Nephron progenitor cell (in vitro differentiated cells): ENCODE data around the gene DPP10.

Source experiments
- DNase-seq: peaks from one replicate; pipeline ENCODE4 v3.0.0; 2021
- H3K27ac Mint-ChIP-seq: 2 replicates; pipeline ENCODE4 v1.8.0; 2021; ENCODE audit warnings: mild to moderate bottlenecking, moderate library complexity, mixed read lengths
- H3K27me3 Mint-ChIP-seq: 2 replicates; pipeline ENCODE4 v1.8.0; 2021; ENCODE audit warnings: mild to moderate bottlenecking, low read depth, mixed read lengths; ENCODE audit not compliant: poor library complexity
- H3K36me3 Mint-ChIP-seq: 2 replicates; pipeline ENCODE4 v1.8.0; 2021; ENCODE audit warnings: low read depth, mixed read lengths
- H3K4me1 Mint-ChIP-seq: 2 replicates; pipeline ENCODE4 v1.8.0; 2021; ENCODE audit warnings: mixed read lengths
- H3K4me3 Mint-ChIP-seq: 2 replicates; pipeline ENCODE4 v1.8.0; 2021; ENCODE audit warnings: mild to moderate bottlenecking, moderate library complexity, mixed read lengths
- H3K9me3 Mint-ChIP-seq: 2 replicates; pipeline ENCODE4 v1.8.0; 2021; ENCODE audit warnings: mild to moderate bottlenecking, moderate library complexity, mixed read lengths
- CTCF ChIP-seq: fragments of 200-600 bp; sonication (generic); IDR thresholded peaks from 2 replicates; pipeline ENCODE4 v1.5.0; 2021; ENCODE audit warnings: antibody characterized with exemption

Gene DPP10

DNA sequence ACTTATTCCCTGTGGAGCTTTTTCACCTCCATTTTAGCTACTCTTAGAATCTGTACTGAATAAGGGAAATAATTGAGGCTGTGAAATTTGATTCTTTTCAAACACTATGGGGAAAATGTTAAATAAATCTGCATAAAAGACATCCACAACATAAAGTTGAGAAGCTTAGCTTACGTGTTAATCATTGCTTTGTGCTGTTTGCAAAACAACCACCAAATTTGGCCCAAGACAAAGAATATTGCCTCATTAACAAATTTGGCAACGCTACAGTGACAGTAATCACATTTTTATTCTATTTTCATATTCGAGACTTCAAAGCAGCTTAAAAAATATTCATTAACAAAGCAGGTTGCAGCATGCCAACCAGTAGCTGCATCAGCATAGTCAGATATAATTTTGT is 437.6 kb downstream of the DPP10 start:
- Mint-ChIP-seq H3K4me3 (no peak overlapping the region), H3K36me3 (no peaks in the 10 kb centered on the region), H3K27me3 (peaks cover 4% of the 10 kb centered on the region), H3K4me1 (no peaks in the 10 kb centered on the region), H3K27ac (no peak overlapping the region), H3K9me3 (no peaks in the 10 kb centered on the region)
- no peak for TF ChIP-seq CTCF
- DNase-seq = no peak

GRCh38 chr2:114919985-114920384 is 477.5 kb downstream of the DPP10 start:
- H3K36me3 Mint-ChIP-seq = no peaks in the 10 kb centered on the region

DNA sequence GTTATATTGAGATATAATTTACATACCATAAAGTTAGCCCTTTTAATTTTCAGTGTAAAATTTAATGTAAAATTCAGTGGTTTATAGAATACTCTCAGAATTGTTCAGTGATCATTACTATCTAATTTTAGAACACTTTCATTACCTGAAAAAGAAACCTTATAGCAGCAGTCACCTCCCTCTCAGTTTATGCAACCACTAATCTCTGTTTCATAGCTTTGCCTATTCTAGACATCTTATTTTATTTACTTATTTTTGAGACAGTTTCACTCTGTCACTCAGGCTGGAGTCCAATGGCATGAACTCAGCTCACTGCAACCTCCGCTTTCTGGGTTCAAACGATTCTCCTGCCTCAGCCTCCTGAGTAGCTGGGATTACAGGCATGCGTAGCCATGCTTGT is 479.6 kb downstream of the DPP10 start:
- DNase-seq = no peak
- Mint-ChIP-seq H3K9me3 (peaks cover under 1% of the 10 kb centered on the region), H3K36me3 (no peaks in the 10 kb centered on the region), H3K4me1 (no peaks in the 10 kb centered on the region), H3K27ac (no peak overlapping the region), H3K4me3 (no peak overlapping the region), H3K27me3 (no peaks in the 10 kb centered on the region)
- TF ChIP-seq CTCF = no peak

More at GRCh38 chr2:114919985-114920384, 477.5 kb downstream of the DPP10 start:
- no peaks in the 10 kb centered on the region for H3K4me1 Mint-ChIP-seq
- no peak overlapping the region for H3K4me3 Mint-ChIP-seq
- DNase-seq = no peak
- H3K9me3 Mint-ChIP-seq = peaks cover 6% of the 10 kb centered on the region
- no peak for TF ChIP-seq CTCF
- no peaks in the 10 kb centered on the region for H3K27me3 Mint-ChIP-seq
- H3K27ac Mint-ChIP-seq = no peak overlapping the region

DNA sequence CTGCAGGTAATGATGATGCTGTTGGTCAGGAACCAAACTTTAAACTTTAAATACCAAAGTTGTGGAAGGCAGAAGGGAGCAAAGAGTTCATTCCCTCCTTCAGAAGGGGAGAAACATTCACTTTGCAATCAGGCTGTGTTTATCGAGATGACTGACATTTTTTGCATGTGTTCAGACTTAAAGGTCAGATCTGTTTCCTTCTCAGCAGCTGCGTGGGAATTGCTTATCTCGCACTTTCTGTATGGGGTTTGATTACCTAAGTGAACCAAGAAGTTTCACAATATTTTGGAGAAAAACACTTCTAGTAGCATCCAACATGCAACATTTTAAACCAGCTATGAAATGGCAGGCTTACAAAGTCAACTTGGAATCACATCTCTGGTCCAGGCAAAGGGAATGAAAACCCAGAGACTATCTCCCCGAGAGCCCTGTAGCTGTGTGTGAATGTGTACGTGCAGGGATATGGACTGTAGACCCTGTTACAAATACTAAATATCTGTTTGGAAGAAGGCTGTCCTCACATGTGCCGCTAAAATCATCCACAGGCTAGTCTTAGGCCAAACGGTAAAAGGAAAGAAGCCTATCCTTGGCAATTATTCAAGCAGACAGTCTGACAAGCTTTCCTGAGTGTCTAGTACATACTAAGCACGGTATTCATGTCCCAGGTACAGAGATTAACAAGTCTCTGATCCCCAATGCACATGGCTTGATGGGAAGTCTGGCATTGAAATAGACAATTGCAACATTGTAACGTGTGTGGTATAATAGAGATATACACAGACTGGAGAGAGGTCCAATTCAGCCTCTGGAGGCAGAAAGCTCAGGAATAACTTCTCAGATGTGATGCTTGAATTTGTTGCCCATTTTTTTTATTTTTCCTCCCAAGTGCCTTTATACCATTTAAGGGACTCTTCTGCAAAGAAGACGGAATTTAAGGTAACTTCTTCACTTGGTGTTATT is 483.1 kb downstream of the DPP10 start:
- Mint-ChIP-seq H3K27ac (no peak overlapping the region), H3K4me3 (no peak overlapping the region), H3K4me1 (no peaks in the 10 kb centered on the region), H3K36me3 (no peaks in the 10 kb centered on the region), H3K9me3 (peaks cover 33% of the 10 kb centered on the region), H3K27me3 (no peaks in the 10 kb centered on the region)
- no peak for DNase-seq
- TF ChIP-seq CTCF = no peak

DNA sequence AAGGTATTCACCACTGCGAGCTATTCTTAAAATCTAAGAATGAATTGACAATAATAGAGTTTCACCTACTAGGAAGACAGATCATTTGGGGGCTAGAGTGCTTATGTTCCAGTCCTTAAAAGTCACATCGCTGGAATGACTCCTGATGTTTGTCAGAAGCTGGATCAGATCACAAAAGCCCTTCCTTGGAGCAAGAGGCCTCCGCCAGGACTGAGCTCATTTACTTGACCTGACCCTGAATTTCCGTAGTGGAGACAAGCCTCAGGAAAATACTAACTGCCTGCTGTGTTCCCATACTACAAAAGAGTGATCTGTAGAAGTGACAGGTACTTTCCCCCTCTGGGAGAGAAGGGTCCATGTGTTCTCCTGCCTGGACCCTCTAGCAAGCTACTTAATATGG is 483.9 kb downstream of the DPP10 start:
- no peak overlapping the region for H3K4me3 Mint-ChIP-seq
- no peak for TF ChIP-seq CTCF

DNA sequence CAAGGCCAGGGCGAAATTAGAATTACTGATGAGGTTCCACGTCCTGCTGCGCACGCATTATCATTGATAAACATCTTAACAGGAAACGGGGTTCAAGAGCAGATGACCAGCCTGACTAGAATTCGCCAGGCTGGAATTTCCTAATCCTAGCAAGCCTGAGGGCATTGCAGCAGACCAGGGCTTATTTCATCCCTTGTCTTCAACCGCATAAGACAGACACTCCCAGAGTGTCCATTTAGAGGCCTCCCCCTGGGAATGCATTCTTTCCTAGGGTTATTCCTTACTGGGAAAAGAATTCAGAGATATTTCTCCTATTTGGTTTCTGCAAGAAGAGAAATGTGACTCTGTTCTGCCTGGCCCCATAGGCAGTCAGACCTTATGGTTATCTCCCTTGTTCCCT is 486.8 kb downstream of the DPP10 start:
- DNase-seq = no peak
- no peak for TF ChIP-seq CTCF
- Mint-ChIP-seq H3K36me3 (no peaks in the 10 kb centered on the region), H3K4me3 (no peak overlapping the region), H3K4me1 (no peaks in the 10 kb centered on the region), H3K27me3 (peaks cover 4% of the 10 kb centered on the region), H3K27ac (no peak overlapping the region), H3K9me3 (peaks cover 34% of the 10 kb centered on the region)

More for the DNA sequence above, 483.9 kb downstream of the DPP10 start:
- DNase-seq = no peak
- Mint-ChIP-seq H3K9me3 (peaks cover 34% of the 10 kb centered on the region), H3K4me1 (no peaks in the 10 kb centered on the region), H3K36me3 (no peaks in the 10 kb centered on the region), H3K27me3 (peaks cover 3% of the 10 kb centered on the region), H3K27ac (no peak overlapping the region)
